GM12878 (cell line): ENCODE measurements around the gene GRHL1. TPM values are rescaled to one million over a fixed set of nuclear protein-coding genes. Genes with fewer than 3 reads are reported as not detected.

Experiments
- ATAC-seq: fragments of 200-7000 bp; cut with Tn5 transposase; 3 replicates; pipeline ENCODE4 v1.9.1; 2020; ENCODE audit warnings: mild to moderate bottlenecking, moderate library complexity
- BruUV-seq: library from RNA; stranded (reverse); fragments of 400-500 nt; replicated peaks from 2 replicates; lab custom pipeline; 2021; lab: Mats Ljungman, UMichigan
- CTCF ChIA-PET: fragments of 300-600 bp; sonication (Branson Sonifier 250); formaldehyde crosslinking; extraction: SDS; loops from one replicate; lab custom pipeline; 2021; ENCODE audit warnings: inconsistent platforms; lab: Yijun Ruan, JAX
- POLR2A ChIA-PET: fragments of 350-600 bp; formaldehyde crosslinking; extraction: SDS; loops from one replicate; lab custom pipeline; 2021; ENCODE audit warnings: inconsistent platforms; lab: Charles Lee
- RAD21 ChIA-PET: fragments of 300-600 bp; sonication (Branson Sonifier 250); formaldehyde crosslinking; loops from one replicate; lab custom pipeline; 2023; ENCODE audit warnings: antibody characterized with exemption; ENCODE audit not compliant: unreplicated experiment; lab: Charles Lee
- SMC1A ChIA-PET: fragments of 300-600 bp; sonication (Branson Sonifier 250); formaldehyde crosslinking; loops from one replicate; lab custom pipeline; 2023; ENCODE audit not compliant: unreplicated experiment, uncharacterized antibody; lab: Charles Lee
- DNase-seq: peaks from one replicate; pipeline ENCODE4 v3.0.0-alpha.2; 2011; ENCODE audit warnings: low read depth, low spot score
- FAIRE-seq: peaks from 3 replicates; lab custom pipeline; 2011; peaks lifted over from hg19 to GRCh38; lab: Jason Lieb, UNC
- H2AFZ ChIP-seq: 2 replicates; pipeline ENCODE4 v1.6.0; 2011; ENCODE audit warnings: low read depth, low read length, control low read depth; ENCODE audit not compliant: control insufficient read depth
- H3K27ac ChIP-seq: 2 replicates; pipeline ENCODE4 v1.5.1; 2011; ENCODE audit warnings: control low read depth; ENCODE audit not compliant: control insufficient read depth, insufficient read depth
- H3K27me3 ChIP-seq, 2 experiments: replicated peaks in 1 of 2; 2 replicates each; pipeline versions ENCODE4 v1.6.0 to v1.6.1; 2011; ENCODE audit warnings: low read length in 1 of 2; ENCODE audit not compliant: control insufficient read depth in 2 of 2, insufficient read depth in 2 of 2
- H3K36me3 ChIP-seq, 2 experiments: 2 replicates each; pipeline ENCODE4 v1.5.1; 2011; ENCODE audit warnings: low read length in 1 of 2; ENCODE audit not compliant: control insufficient read depth in 2 of 2, insufficient read depth in 2 of 2
- H3K4me1 ChIP-seq: 2 replicates; pipeline ENCODE4 v1.6.1; 2011; ENCODE audit warnings: mild to moderate bottlenecking, low read length, moderate library complexity, mixed read lengths; ENCODE audit not compliant: control insufficient read depth, insufficient read depth
- H3K4me2 ChIP-seq: 2 replicates; pipeline ENCODE4 v1.6.0; 2011; ENCODE audit warnings: control low read depth; ENCODE audit not compliant: control insufficient read depth, insufficient read depth
- H3K4me3 ChIP-seq: fragments of 200-600 bp; sonication (generic); 2 replicates; pipeline ENCODE4 v1.5.1; 2016
- H3K79me2 ChIP-seq: 2 replicates; pipeline ENCODE4 v1.6.0; 2011; ENCODE audit warnings: low read length; ENCODE audit not compliant: control insufficient read depth, insufficient read depth
- H3K9ac ChIP-seq: 2 replicates; pipeline ENCODE4 v1.8.0; 2011; ENCODE audit warnings: low read length, control low read depth, mixed read lengths; ENCODE audit not compliant: control insufficient read depth, insufficient read depth
- H3K9me3 ChIP-seq: replicated peaks from 3 replicates; pipeline ENCODE4 v1.5.1; 2011; ENCODE audit warnings: mild to moderate bottlenecking, low read length; ENCODE audit not compliant: control insufficient read depth, insufficient read depth
- H4K20me1 ChIP-seq: 2 replicates; pipeline ENCODE4 v1.6.0; 2011; ENCODE audit not compliant: control insufficient read depth, insufficient read depth
- BACH1 ChIP-seq: fragments of 450-650 bp; IDR thresholded peaks from 2 replicates; pipeline ENCODE4 v1.6.1; 2017; ENCODE audit warnings: mild to moderate bottlenecking, borderline replicate concordance
- FOXM1 ChIP-seq: IDR thresholded peaks from 2 replicates; pipeline ENCODE4 v1.6.1; 2012; ENCODE audit warnings: low read depth, mild to moderate bottlenecking, inconsistent platforms, low read length, moderate library complexity
- GATAD2B ChIP-seq: fragments of 450-650 bp; conservative IDR thresholded peaks from 2 replicates; pipeline ENCODE4 v1.6.1; 2017; ENCODE audit warnings: low read depth, mild to moderate bottlenecking, moderate library complexity
- HDGF ChIP-seq: fragments of 450-650 bp; IDR thresholded peaks from 2 replicates; pipeline ENCODE4 v1.6.1; 2016; ENCODE audit warnings: antibody characterized with exemption
- IRF5 ChIP-seq: fragments of 450-650 bp; IDR thresholded peaks from 2 replicates; pipeline ENCODE4 v1.6.1; 2017; ENCODE audit warnings: borderline replicate concordance
- NR2C1 ChIP-seq: fragments of 450-650 bp; IDR thresholded peaks from 2 replicates; pipeline ENCODE4 v1.6.1; 2017; ENCODE audit warnings: antibody characterized with exemption, mild to moderate bottlenecking, moderate library complexity
- NR2C2 ChIP-seq: IDR thresholded peaks from 2 replicates; pipeline ENCODE4 v1.6.1; 2011; ENCODE audit warnings: borderline replicate concordance, low read depth; ENCODE audit not compliant: control insufficient read depth, insufficient read length
- PKNOX1 ChIP-seq: fragments of 450-650 bp; IDR thresholded peaks from 2 replicates; pipeline ENCODE4 v1.6.1; 2016; ENCODE audit warnings: mild to moderate bottlenecking
- RCOR1 ChIP-seq: conservative IDR thresholded peaks from 2 replicates; pipeline ENCODE4 v1.6.1; 2012; ENCODE audit warnings: low read depth, low read length, improper control_type of control experiment
- RELA ChIP-seq: fragments of 450-650 bp; IDR thresholded peaks from 2 replicates; pipeline ENCODE4 v1.8.0; 2014; ENCODE audit warnings: borderline replicate concordance; ENCODE audit not compliant: partially characterized antibody
- SIX5 ChIP-seq: IDR thresholded peaks from 2 replicates; pipeline ENCODE4 v1.6.1; 2011; ENCODE audit warnings: mild to moderate bottlenecking, low read depth, low read length, moderate library complexity; ENCODE audit not compliant: severe bottlenecking
- ZNF274 ChIP-seq: IDR thresholded peaks from one replicate; pipeline ENCODE4 v1.8.0; 2011; ENCODE audit not compliant: insufficient read length, insufficient read depth
- WGBS: methylation state at CpG from one replicate; pipeline ENCODE4 v1.1.6; 2016; ENCODE audit warnings: low lambda C conversion rate; ENCODE audit not compliant: insufficient replicate concordance, insufficient coverage; ENCODE audit errors: missing lambda C conversion rate; 5-methylcytosine and 5-hydroxymethylcytosine counted together
- in situ Hi-C: fragments of 300-500 bp; cut with MboI; formaldehyde crosslinking; loops from 9 replicates; pipeline ENCODE4 v1.14.3; 2018; ENCODE audit warnings: mixed read lengths
- intact Hi-C: fragments of 100-400 bp; cut with micrococcal nuclease; formaldehyde crosslinking; loops from one replicate; pipeline ENCODE4 v1.14.2; 2022; ENCODE audit not compliant: unreplicated experiment
- polyA plus RNA-seq, 11 experiments: library from polyadenylated mRNA; depleted of rRNA in 4 of 11; unstranded in 6 of 11; stranded (reverse) in 5 of 11; fragments of >200 nt; fragmentation: Nextera tagmentation in 4 of 11; fragmentation: Illumina TruSeq in 1 of 11; extraction: Ambion mirVana in 4 of 11; extraction: Trizol in 1 of 11; gene quantifications; 1 replicate in 1 of 11; 2 replicates in 10 of 11; pipeline versions ENCODE4 v1.2.1 to v1.2.3, GENCODE V29; 2011 to 2016; ENCODE audit warnings: inconsistent platforms in 2 of 11, missing spikeins in 2 of 11, low read depth in 1 of 11
- total RNA-seq, 4 experiments: library from RNA; depleted of rRNA in 3 of 4; stranded (reverse); fragments of >200 nt in 3 of 4; fragmentation: Illumina TruSeq in 1 of 4; extraction: Trizol in 1 of 4; gene quantifications; 2 replicates each; pipeline versions ENCODE4 v1.2.1 to v1.2.3, GENCODE V29; 2013 to 2021
- TF ChIP-seq, protein P1 (sequence below): IDR thresholded peaks from 2 replicates; pipeline ENCODE4 v1.6.1; 2011; ENCODE audit warnings: low read depth, low read length, improper control_type of control experiment, borderline replicate concordance
- TF ChIP-seq, protein P2 (sequence below): fragments of 450-650 bp; IDR thresholded peaks from 2 replicates; pipeline ENCODE4 v1.6.1; 2017; ENCODE audit warnings: mild to moderate bottlenecking

Gene GRHL1
- total and polyA plus RNA-seq, 10 of the 15 experiments (the other 5 are each of a cell fraction or from before 2014, with no cell fraction given), result 0.09 to 0.81 (median 0.28) TPM; not detected in 1

GRCh38 chr2:9954136-9954535 is 2.6 kb downstream of the GRHL1 start:
- no peak overlapping the region for H3K4me2 ChIP-seq
- no peaks in the 10 kb centered on the region for H3K36me3 ChIP-seq
- H3K4me1 ChIP-seq, result no peaks in the 10 kb centered on the region
- ATAC-seq (no peak), DNase-seq (no peak), FAIRE-seq (no peak)
- no peak overlapping the region for H3K9ac ChIP-seq
- no peaks in the 10 kb centered on the region for H4K20me1 ChIP-seq
- SMC1A ChIA-PET, result no interaction called here
- no peaks in the 10 kb centered on the region for H3K9me3 ChIP-seq
- RAD21 ChIA-PET, result no interaction called here
- CTCF ChIA-PET, result no interaction called here
- intact Hi-C loops (no loop called here), in situ Hi-C loops (no loop called here)
- TF ChIP-seq FOXM1, result no peak
- TF ChIP-seq BACH1, result no peak
- no peak for TF ChIP-seq SIX5
- no peak for TF ChIP-seq IRF5
- TF ChIP-seq RCOR1, result no peak
- no peak for TF ChIP-seq HDGF
- TF ChIP-seq PKNOX1, result no peak
- no peak for TF ChIP-seq NR2C2
- TF ChIP-seq, protein P1, sequence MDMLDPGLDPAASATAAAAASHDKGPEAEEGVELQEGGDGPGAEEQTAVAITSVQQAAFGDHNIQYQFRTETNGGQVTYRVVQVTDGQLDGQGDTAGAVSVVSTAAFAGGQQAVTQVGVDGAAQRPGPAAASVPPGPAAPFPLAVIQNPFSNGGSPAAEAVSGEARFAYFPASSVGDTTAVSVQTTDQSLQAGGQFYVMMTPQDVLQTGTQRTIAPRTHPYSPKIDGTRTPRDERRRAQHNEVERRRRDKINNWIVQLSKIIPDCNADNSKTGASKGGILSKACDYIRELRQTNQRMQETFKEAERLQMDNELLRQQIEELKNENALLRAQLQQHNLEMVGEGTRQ, result no peak
- TF ChIP-seq GATAD2B, result no peak
- no peak for TF ChIP-seq NR2C1
- TF ChIP-seq RELA, result no peak
- TF ChIP-seq, protein P2, sequence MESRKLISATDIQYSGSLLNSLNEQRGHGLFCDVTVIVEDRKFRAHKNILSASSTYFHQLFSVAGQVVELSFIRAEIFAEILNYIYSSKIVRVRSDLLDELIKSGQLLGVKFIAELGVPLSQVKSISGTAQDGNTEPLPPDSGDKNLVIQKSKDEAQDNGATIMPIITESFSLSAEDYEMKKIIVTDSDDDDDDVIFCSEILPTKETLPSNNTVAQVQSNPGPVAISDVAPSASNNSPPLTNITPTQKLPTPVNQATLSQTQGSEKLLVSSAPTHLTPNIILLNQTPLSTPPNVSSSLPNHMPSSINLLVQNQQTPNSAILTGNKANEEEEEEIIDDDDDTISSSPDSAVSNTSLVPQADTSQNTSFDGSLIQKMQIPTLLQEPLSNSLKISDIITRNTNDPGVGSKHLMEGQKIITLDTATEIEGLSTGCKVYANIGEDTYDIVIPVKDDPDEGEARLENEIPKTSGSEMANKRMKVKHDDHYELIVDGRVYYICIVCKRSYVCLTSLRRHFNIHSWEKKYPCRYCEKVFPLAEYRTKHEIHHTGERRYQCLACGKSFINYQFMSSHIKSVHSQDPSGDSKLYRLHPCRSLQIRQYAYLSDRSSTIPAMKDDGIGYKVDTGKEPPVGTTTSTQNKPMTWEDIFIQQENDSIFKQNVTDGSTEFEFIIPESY, result no peak
- TF ChIP-seq ZNF274, result no peak
- peaks cover 0 to 11% of the 10 kb centered on the region in 2 experiments; a peak in 1 of 4 replicates for H3K27me3 ChIP-seq
- no peaks in the 10 kb centered on the region for H3K79me2 ChIP-seq
- WGBS, result 95% methylated on average over 3 of the region's 3 CpGs
- no peak overlapping the region for H3K4me3 ChIP-seq
- no peak overlapping the region for H2AFZ ChIP-seq
- H3K27ac ChIP-seq, result no peak overlapping the region
- POLR2A ChIA-PET, result no interaction called here
- BruUV-seq, result no TSS peak
